KMS-11 (cell line): Measurements from ENCODE around the gene RTN4.

ENCODE experiments used
- H2AFZ ChIP-seq: fragments of 200-600 bp; sonication (generic); 2 replicates; pipeline ENCODE4 v1.6.1; 2016; ENCODE audit warnings: antibody characterized with exemption, mixed run types, low read depth
- H3K27ac ChIP-seq: fragments of 200-600 bp; sonication (generic); 2 replicates; pipeline ENCODE4 v1.6.1; 2016; ENCODE audit warnings: mild to moderate bottlenecking, mixed run types
- H3K27me3 ChIP-seq: fragments of 200-600 bp; sonication (generic); 2 replicates; pipeline ENCODE4 v1.6.1; 2017; ENCODE audit warnings: mild to moderate bottlenecking, low read depth, mixed run types, moderate library complexity; ENCODE audit not compliant: insufficient read depth
- H3K36me3 ChIP-seq: fragments of 200-600 bp; sonication (generic); 2 replicates; pipeline ENCODE4 v1.6.1; 2017; ENCODE audit warnings: mild to moderate bottlenecking, mixed run types; ENCODE audit not compliant: insufficient read depth
- H3K4me1 ChIP-seq: fragments of 200-600 bp; sonication (generic); 2 replicates; pipeline ENCODE4 v1.6.1; 2016; ENCODE audit warnings: mild to moderate bottlenecking, low read depth, mixed run types; ENCODE audit not compliant: poor library complexity, severe bottlenecking
- H3K4me2 ChIP-seq: fragments of 200-600 bp; sonication (generic); 2 replicates; pipeline ENCODE4 v1.7.0; 2016; ENCODE audit warnings: mild to moderate bottlenecking, mixed run types
- H3K4me3 ChIP-seq: fragments of 200-600 bp; sonication (generic); IDR thresholded peaks from 2 replicates; pipeline ENCODE4 v1.6.1; 2017; ENCODE audit warnings: low read depth, low read length, mixed read lengths; ENCODE audit not compliant: insufficient read depth
- H3K79me2 ChIP-seq: fragments of 200-600 bp; sonication (generic); 2 replicates; pipeline ENCODE4 v1.6.1; 2016; ENCODE audit warnings: low read depth, mixed run types; ENCODE audit not compliant: insufficient read depth
- H3K9ac ChIP-seq: fragments of 200-600 bp; sonication (generic); 2 replicates; pipeline ENCODE4 v1.6.1; 2016; ENCODE audit warnings: mild to moderate bottlenecking, mixed run types
- H4K20me1 ChIP-seq: fragments of 200-600 bp; sonication (generic); 2 replicates; pipeline ENCODE4 v1.6.1; 2016; ENCODE audit warnings: mild to moderate bottlenecking, mixed run types; ENCODE audit not compliant: insufficient read depth
- TF ChIP-seq, protein P1 (sequence below): fragments of 200-600 bp; sonication (generic); conservative IDR thresholded peaks from 2 replicates; pipeline ENCODE4 v1.6.1; 2017; ENCODE audit warnings: low read depth, mild to moderate bottlenecking, antibody characterized with exemption, low read length, moderate library complexity, mixed read lengths

Gene RTN4

DNA sequence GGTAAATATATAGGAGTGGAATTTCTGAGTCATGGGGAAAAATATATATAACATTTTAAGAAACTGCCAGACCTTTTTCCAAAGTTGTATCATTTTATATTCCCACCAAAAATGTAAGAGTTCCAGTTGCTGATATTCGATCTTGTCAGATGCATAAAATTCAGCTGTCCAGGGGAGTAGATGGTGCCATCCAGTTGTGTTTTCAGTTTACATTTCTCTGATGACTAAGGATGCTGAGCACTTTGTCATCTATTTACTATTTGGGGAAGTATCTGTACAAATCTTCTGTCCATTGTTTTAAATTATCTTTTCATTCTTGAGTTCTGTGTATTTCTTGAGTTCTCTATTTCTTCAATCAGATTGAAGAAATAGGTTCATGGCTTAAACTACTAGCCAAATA, 126.1 kb downstream of the RTN4 start:
- H3K4me3 ChIP-seq = no peak overlapping the region
- H3K9ac ChIP-seq = no peak overlapping the region
- no peak overlapping the region for H3K4me2 ChIP-seq
- no peaks in the 10 kb centered on the region for H3K27me3 ChIP-seq
- H3K4me1 ChIP-seq = peaks cover under 1% of the 10 kb centered on the region
- H2AFZ ChIP-seq = no peak overlapping the region
- no peaks in the 10 kb centered on the region for H3K36me3 ChIP-seq
- H3K79me2 ChIP-seq = no peaks in the 10 kb centered on the region
- H3K27ac ChIP-seq = no peak overlapping the region
- H4K20me1 ChIP-seq = no peaks in the 10 kb centered on the region
- TF ChIP-seq, protein P1, sequence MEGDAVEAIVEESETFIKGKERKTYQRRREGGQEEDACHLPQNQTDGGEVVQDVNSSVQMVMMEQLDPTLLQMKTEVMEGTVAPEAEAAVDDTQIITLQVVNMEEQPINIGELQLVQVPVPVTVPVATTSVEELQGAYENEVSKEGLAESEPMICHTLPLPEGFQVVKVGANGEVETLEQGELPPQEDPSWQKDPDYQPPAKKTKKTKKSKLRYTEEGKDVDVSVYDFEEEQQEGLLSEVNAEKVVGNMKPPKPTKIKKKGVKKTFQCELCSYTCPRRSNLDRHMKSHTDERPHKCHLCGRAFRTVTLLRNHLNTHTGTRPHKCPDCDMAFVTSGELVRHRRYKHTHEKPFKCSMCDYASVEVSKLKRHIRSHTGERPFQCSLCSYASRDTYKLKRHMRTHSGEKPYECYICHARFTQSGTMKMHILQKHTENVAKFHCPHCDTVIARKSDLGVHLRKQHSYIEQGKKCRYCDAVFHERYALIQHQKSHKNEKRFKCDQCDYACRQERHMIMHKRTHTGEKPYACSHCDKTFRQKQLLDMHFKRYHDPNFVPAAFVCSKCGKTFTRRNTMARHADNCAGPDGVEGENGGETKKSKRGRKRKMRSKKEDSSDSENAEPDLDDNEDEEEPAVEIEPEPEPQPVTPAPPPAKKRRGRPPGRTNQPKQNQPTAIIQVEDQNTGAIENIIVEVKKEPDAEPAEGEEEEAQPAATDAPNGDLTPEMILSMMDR = no peak
